ENCODE measurements around the gene MORN1. TPM values are rescaled to one million over a fixed set of nuclear protein-coding genes. Genes with fewer than 3 reads are reported as not detected.

MORN1 gene
- total RNA-seq, 1 donor from 2014 or later: 35.3 TPM

GRCh38 chr1:2388004-2388913 is 3.1 kb downstream of the MORN1 start:
- Mint-ChIP-seq H3K27me3 (no peaks in the 10 kb centered on the region), H3K4me3 (ENCODE audit: low read depth) (peak overlapping the region; percentile 21), H3K36me3 (ENCODE audit: insufficient read depth) (peaks cover 4% of the 10 kb centered on the region), H3K27ac (no peak overlapping the region), H3K4me1 (ENCODE audit: low read depth) (peaks cover 15% of the 10 kb centered on the region), H3K9me3 (ENCODE audit: low read depth) (no peaks in the 10 kb centered on the region)
- no peak for DNase-seq (ENCODE audit: low spot score, unreplicated experiment)
- TF ChIP-seq CTCF (IDR thresholded peaks at IDR 0.05; ENCODE audit: unreplicated experiment): no peak

- Mint-ChIP-seq H3K4me1 (ENCODE audit: low read depth) (peaks cover 4% of the 10 kb centered on the region), H3K27me3 (no peaks in the 10 kb centered on the region), H3K36me3 (ENCODE audit: insufficient read depth) (no peaks in the 10 kb centered on the region), H3K9me3 (ENCODE audit: low read depth) (no peaks in the 10 kb centered on the region), H3K4me3 (ENCODE audit: low read depth) (no peak overlapping the region), H3K27ac (peak overlapping the region; percentile 45)
- no peak for TF ChIP-seq CTCF (IDR thresholded peaks at IDR 0.05; ENCODE audit: unreplicated experiment)
- DNase-seq (ENCODE audit: low spot score, unreplicated experiment): no peak
Observed at GRCh38 chr1:2386636-2387611, 4.4 kb downstream of the MORN1 start.

GRCh38 chr1:2385606-2386280 is 5.6 kb downstream of the MORN1 start:
- peaks cover 3% of the 10 kb centered on the region for H3K4me1 Mint-ChIP-seq (ENCODE audit: low read depth)
- H3K9me3 Mint-ChIP-seq (ENCODE audit: low read depth): no peaks in the 10 kb centered on the region
- H3K27me3 Mint-ChIP-seq: no peaks in the 10 kb centered on the region
- H3K36me3 Mint-ChIP-seq (ENCODE audit: insufficient read depth): no peaks in the 10 kb centered on the region
- no peak for DNase-seq (ENCODE audit: low spot score, unreplicated experiment)
- H3K4me3 Mint-ChIP-seq (ENCODE audit: low read depth): no peak overlapping the region
- no peak overlapping the region for H3K27ac Mint-ChIP-seq
- no peak for TF ChIP-seq CTCF (IDR thresholded peaks at IDR 0.05; ENCODE audit: unreplicated experiment)

DNA sequence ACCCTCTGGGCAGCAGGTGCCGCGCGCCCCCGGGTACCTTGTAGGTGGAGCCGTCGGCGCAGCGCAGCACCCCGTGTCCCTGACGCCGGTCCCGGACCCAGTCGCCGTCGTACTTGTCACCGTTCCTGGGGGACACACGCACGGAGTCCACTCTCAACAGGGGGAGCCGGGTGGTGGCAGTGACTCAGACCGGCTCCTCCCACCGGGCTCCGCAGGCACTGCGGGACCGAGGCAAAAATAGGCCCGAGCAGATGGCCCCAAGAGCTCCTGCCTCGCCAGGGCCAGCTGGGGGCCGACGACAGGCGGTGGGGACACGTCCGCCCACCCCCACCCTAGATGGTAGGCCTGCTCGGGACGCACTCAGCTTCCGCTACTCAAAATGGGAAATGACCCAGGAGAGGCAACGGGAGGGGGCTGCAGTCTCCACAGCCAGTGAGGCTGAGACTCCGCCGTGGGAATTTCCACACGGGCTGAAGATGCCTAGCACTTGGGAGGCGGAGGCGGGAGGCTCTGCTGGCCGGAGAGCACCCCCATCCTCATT is 6.3 kb downstream of the MORN1 start:
- no peaks in the 10 kb centered on the region for H3K4me1 Mint-ChIP-seq (ENCODE audit: low read depth)
- H3K27ac Mint-ChIP-seq: no peak overlapping the region
- no peaks in the 10 kb centered on the region for H3K27me3 Mint-ChIP-seq
- no peak overlapping the region for H3K4me3 Mint-ChIP-seq (ENCODE audit: low read depth)
- TF ChIP-seq CTCF (IDR thresholded peaks at IDR 0.05; ENCODE audit: unreplicated experiment): no peak
- H3K36me3 Mint-ChIP-seq (ENCODE audit: insufficient read depth): no peaks in the 10 kb centered on the region
- no peaks in the 10 kb centered on the region for H3K9me3 Mint-ChIP-seq (ENCODE audit: low read depth)
- no peak for DNase-seq (ENCODE audit: low spot score, unreplicated experiment)
